Measurements from ENCODE around the gene TEAD3.
A peak's percentile ranks its signal among the peaks of the same experiment; 100 is the strongest.

Gene TEAD3

DNA sequence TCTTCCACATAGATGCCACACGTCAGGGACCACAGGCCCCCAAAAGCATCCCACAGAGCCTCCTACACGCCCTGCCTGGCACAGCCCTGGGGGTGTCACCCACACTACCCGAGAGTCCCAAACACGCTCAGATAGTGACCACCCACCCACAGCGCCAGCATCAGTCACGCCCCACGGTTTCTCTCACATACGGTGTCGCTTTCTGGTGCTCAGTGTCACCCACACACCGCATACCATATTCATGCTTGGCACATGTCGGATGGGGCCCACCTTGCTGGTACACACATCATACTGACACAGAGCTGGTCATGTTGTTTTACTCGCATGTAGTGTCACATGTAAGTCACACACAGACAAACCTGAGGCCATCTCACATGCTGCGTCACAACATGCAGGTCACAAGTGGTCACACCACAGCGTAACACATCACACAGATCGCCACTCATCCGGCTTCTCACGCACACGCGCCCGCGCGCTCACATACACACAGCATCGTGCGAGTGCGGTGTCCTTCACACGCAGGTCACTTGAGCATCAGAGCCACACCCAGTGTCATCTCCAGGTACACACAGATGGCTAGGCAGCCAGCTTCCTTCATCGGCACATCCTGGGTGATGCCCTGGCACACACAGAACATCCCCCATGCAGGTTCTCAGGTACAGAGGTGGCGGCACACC, 3.4 kb downstream of the TEAD3 start:
- H3K27ac Mint-ChIP-seq = peak overlapping the region in 1 of 2 donors; percentile 3

DNA sequence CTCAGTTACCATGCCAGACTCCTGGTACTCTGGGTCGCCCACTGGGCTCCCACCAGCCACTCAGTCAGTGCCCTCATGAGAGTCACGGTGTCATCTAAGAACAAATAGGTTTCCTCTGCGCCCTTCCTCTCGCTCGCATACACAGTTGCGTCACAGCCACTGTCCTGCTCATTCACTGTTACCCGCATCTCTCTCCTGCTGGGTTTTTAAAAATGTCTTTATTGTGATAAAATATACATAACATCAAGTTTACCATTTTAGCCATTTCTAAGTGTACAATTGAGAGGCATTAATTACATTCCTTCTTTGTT, 4.0 kb downstream of the TEAD3 start:
- DNase-seq = no peak
- Mint-ChIP-seq H3K27ac (peak overlapping the region in 1 of 2 donors; percentile 4), H3K9me3 (no peaks in the 10 kb centered on the region), H3K27me3 (no peaks in the 10 kb centered on the region), H3K36me3 (ENCODE audit: insufficient read depth) (no peaks in the 10 kb centered on the region), H3K4me1 (ENCODE audit: low read depth in 2 of 2) (peaks cover 14 to 15% of the 10 kb centered on the region in 2 donors), H3K4me3 (no peak overlapping the region)
- no peak for ATAC-seq (replicated peaks)

More for the DNA sequence above, 3.4 kb downstream of the TEAD3 start:
- no peaks in the 10 kb centered on the region for H3K9me3 Mint-ChIP-seq
- no peaks in the 10 kb centered on the region for H3K36me3 Mint-ChIP-seq (ENCODE audit: insufficient read depth)
- no peak overlapping the region for H3K4me3 Mint-ChIP-seq
- ATAC-seq (replicated peaks) (peak; percentile 6), DNase-seq (peak in 1 of 3 experiments; percentile 15)
- H3K27me3 Mint-ChIP-seq = peaks cover under 1 to 4% of the 10 kb centered on the region in 2 donors
- peaks cover 13 to 18% of the 10 kb centered on the region in 2 donors for H3K4me1 Mint-ChIP-seq (ENCODE audit: low read depth in 2 of 2)

DNA sequence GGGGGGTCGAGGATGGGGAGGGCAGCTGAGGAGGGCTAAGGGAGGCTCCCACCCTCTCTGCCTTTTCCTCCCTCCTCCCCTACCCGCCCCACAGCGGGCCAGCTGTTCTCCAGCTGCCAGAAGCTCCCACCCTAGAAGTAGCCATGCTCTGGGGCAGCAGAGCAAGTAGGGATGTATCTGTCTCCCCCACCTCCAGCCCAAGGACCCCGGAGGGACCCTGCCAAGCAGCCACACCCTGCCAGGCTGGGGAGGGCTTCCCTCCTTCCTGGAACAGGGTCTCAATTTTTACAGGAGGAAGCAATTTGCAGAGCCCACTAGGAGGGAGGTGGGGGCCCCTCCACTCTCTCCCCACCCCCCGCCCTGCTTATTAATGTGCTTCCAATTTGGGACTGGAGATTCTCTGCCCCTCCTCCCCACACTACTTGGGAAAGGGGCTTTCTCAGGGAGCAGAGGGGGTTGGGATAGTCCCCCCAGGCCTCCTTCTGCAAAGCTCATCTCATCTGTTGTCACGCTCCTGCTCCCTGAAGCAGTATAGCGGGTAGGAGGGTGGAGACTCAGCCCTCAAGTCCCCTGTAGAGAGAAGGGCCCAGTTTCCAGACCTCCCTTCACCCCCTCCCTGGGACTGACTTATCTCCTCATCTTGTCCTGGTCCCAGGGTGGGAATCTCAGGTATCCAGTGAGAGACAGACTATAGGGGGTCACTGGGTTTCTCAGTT, 4.5 kb downstream of the TEAD3 start:
- Mint-ChIP-seq H3K36me3 (ENCODE audit: insufficient read depth) (no peaks in the 10 kb centered on the region), H3K4me3 (no peak overlapping the region), H3K4me1 (ENCODE audit: low read depth in 2 of 2) (peaks cover 17 to 20% of the 10 kb centered on the region in 2 donors), H3K27me3 (no peaks in the 10 kb centered on the region), H3K9me3 (no peaks in the 10 kb centered on the region), H3K27ac (peak overlapping the region in 1 of 2 donors; percentile 4)
- ATAC-seq (replicated peaks) (no peak), DNase-seq (no peak)

DNA sequence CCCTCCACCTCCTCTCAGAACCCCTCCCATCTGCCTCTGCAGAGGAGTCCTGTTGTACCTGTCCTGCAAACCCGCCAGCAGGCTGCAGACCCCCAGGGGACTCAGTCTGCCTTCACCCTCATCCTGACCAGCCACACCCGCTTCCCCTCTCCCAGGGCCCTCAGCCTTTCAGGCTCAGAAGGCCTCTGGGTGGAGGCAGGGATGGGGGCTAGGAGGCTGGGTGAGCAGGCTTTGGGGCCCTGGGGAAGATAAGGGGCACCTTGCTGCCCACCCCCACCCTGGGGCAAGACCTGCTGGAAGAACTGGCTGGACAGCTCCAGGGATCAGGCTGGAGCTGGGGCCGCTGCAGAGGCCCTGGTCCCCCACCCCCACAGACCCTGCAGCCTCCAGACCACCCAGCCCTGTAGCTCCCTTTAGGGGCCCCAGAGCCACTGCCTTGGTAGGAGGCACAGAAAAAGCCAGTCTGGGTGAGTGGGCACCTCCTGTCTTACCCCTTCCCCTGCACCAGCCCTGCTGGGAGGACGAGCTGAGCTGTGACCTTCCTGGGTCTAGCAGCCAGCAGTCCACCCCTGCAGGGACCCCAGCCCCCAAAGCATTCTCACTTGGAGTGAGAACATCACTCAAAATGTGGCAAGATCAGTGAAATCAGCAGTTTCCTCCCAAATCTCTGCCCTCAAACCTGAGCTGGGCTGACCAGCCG, 5.2 kb downstream of the TEAD3 start:
- DNase-seq (no peak), ATAC-seq (replicated peaks) (no peak)
- H3K4me3 Mint-ChIP-seq = no peak overlapping the region
- no peaks in the 10 kb centered on the region for H3K27me3 Mint-ChIP-seq
- H3K27ac Mint-ChIP-seq = no peak overlapping the region
- no peaks in the 10 kb centered on the region for H3K9me3 Mint-ChIP-seq
- peaks cover 17 to 20% of the 10 kb centered on the region in 2 donors for H3K4me1 Mint-ChIP-seq (ENCODE audit: low read depth in 2 of 2)
- H3K36me3 Mint-ChIP-seq (ENCODE audit: insufficient read depth) = no peaks in the 10 kb centered on the region

DNA sequence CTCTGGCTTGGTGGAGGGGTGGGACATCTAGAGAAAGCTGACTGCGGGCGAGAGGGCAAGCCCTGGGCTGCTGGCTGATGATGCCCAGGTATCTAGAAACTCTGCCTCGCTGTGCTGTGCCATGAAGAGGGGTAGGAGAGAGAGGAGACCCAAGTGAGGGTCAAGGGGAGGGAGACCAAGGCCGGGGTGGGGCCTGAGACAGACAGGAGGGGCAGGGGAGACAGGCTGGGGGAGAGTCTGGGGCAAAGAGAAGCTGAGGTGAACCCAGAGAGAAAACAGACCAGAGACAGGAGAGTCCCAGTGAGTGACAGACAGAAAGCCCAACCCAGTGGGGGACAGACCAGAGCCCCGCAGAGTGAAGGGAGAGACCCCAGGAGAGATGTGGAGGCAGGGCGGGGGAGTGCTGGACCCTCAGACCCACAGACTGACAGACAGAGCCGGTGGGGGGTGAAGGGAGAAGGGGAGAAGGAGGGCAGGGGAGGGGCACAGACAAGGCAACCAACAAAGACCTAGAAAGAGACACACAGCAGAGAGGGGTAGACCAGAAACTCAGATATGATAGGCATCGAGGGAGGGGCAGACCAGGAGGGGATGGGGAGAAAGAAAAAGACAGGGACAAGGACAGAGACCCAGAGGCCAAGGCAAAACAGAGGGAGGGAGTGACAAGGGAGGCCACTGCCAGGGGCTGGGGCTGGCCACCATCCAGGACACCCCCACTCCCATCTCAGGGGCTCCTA, 5.9 kb downstream of the TEAD3 start:
- Mint-ChIP-seq H3K4me3 (no peak overlapping the region), H3K27me3 (no peaks in the 10 kb centered on the region), H3K9me3 (no peaks in the 10 kb centered on the region), H3K27ac (peak overlapping the region in 1 of 2 donors; percentile 83), H3K36me3 (ENCODE audit: insufficient read depth) (no peaks in the 10 kb centered on the region), H3K4me1 (ENCODE audit: low read depth in 2 of 2) (peaks cover 17 to 20% of the 10 kb centered on the region in 2 donors)
- DNase-seq (no peak), ATAC-seq (replicated peaks) (no peak)

DNA sequence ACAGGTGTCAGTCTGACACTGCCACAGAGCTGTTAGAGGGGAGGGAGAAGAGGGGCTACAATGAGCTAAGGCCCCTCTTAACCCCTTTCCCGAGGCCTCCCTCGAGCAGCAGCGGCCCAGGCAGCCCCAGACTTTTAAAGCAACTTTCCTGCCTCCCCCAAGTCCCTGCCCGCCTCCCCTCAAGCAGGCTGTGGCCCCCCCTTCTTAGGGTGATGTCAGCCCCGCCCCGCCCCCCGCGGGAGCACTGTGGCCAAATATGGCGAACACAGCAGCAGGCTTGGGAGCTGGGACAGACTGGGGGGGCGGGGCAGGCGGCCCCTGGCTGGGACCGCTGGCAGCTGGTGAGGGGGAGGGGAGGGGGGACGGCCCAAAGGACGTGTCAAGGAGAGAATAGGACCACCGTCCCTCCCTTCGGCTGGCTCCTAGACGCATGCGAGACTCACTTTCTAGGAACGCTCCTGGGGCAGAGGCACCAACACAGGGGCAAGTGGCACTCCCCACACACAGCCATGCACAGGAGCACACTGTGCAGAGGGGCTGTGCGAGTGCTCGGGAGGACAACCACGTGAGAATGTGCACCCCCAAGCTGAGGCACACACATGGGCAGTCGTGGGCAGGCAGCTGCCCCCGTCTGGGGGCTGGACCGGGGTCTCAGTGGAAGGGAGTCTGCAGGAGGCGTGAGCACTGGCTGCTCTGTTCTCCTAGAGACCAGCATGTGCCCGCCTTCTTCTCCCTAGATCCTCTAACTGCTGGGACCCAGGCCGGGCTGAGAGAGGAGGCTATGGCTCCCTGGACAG, 6.7 kb downstream of the TEAD3 start:
- peak overlapping the region in 1 of 2 donors; percentile 83 for H3K27ac Mint-ChIP-seq
- no peaks in the 10 kb centered on the region for H3K9me3 Mint-ChIP-seq
- no peaks in the 10 kb centered on the region for H3K27me3 Mint-ChIP-seq
- H3K4me3 Mint-ChIP-seq = no peak overlapping the region
- no peaks in the 10 kb centered on the region for H3K36me3 Mint-ChIP-seq (ENCODE audit: insufficient read depth)
- ATAC-seq (replicated peaks) = no peak
- no peak for DNase-seq
- peaks cover 17 to 20% of the 10 kb centered on the region in 2 donors for H3K4me1 Mint-ChIP-seq (ENCODE audit: low read depth in 2 of 2)

GRCh38 chr6:35489066-35489465, 7.8 kb downstream of the TEAD3 start:
- H3K36me3 Mint-ChIP-seq (ENCODE audit: insufficient read depth) = no peaks in the 10 kb centered on the region
- no peak overlapping the region for H3K27ac Mint-ChIP-seq
- ATAC-seq (replicated peaks) = no peak
- no peak for DNase-seq
- no peak overlapping the region for H3K4me3 Mint-ChIP-seq
- no peaks in the 10 kb centered on the region for H3K27me3 Mint-ChIP-seq
- peaks cover 16 to 19% of the 10 kb centered on the region in 2 donors for H3K4me1 Mint-ChIP-seq (ENCODE audit: low read depth in 2 of 2)
- no peaks in the 10 kb centered on the region for H3K9me3 Mint-ChIP-seq

DNA sequence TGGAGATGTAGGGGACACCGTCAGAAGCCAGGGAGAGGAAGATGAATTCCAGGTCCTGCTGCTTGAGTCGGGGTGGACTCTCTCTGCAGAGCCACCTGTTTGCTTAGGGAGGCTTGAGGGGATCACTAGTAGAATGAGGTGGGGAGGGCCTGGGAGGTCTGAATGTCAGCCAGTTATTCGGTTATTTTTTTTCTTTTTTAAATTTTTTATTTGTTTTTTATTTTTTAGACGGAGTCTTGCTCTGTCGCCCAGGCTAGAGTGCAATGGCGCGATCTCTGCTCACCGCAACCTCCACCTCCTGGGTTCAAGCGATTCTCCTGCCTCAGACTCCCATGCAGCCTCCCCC, 8.4 kb downstream of the TEAD3 start:
- H3K36me3 Mint-ChIP-seq (ENCODE audit: insufficient read depth) = no peaks in the 10 kb centered on the region
- no peak overlapping the region for H3K4me3 Mint-ChIP-seq
- H3K27ac Mint-ChIP-seq = peak overlapping the region in 1 of 2 donors; percentile 64
- no peaks in the 10 kb centered on the region for H3K27me3 Mint-ChIP-seq
- ATAC-seq (replicated peaks) (no peak), DNase-seq (no peak)
- no peaks in the 10 kb centered on the region for H3K9me3 Mint-ChIP-seq
- H3K4me1 Mint-ChIP-seq (ENCODE audit: low read depth in 2 of 2) = peaks cover 14 to 16% of the 10 kb centered on the region in 2 donors

GRCh38 chr6:35487658-35488516, 9.0 kb downstream of the TEAD3 start:
- H3K27ac Mint-ChIP-seq = peak overlapping the region in 1 of 2 donors; percentile 64
- peaks cover 10 to 12% of the 10 kb centered on the region in 2 donors for H3K4me1 Mint-ChIP-seq (ENCODE audit: low read depth in 2 of 2)
- DNase-seq = no peak
- no peaks in the 10 kb centered on the region for H3K27me3 Mint-ChIP-seq
- no peaks in the 10 kb centered on the region for H3K9me3 Mint-ChIP-seq
- ATAC-seq (replicated peaks) = no peak
- H3K36me3 Mint-ChIP-seq (ENCODE audit: insufficient read depth) = no peaks in the 10 kb centered on the region
- no peak overlapping the region for H3K4me3 Mint-ChIP-seq

DNA sequence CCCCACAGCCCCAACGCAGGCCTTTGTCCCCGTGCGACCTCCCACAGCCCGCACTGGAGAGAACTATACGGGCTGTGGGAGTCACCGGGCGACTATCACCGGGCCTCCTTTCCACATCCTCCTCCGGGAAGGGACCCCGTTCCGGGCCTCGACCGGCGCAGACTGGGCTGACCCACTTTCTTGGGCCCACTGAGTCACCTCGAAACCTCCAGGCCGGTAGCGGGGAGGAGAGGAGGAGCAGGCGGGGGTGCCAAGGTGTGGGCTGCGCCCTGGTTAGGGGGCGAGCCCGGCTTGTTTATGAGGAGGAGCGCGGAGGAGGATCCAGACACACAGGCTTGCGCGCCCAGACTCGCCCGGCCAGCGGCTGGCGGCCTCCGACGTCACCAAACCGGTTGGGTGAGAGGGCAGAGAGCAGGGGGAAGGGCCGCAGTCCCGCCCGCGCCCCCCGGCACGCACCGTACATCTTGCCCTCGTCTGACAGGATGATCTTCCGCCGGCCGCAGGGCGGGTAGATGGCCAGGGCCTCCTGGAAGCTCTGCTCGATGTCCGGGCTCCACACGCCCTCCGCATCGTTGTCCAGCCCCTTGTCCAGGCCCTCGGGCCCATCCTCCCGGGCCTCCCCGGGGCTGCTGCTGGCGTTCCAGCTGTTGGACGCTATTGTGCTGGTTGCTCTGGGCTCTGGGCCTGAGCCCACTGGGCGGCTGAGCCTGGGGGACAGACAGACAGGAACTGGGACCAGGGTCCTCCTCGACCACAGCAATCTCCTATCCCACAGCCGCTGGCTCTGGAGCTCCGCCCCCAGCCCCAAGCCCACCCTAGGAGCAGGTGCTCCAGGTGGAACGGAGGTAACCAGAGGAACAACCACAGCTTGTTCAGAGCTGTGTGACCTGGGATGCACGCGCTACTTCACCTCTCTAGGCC, 10.6 kb downstream of the TEAD3 start:
- H3K9me3 Mint-ChIP-seq = no peaks in the 10 kb centered on the region

GRCh38 chr6:35485402-35485877, 11.4 kb downstream of the TEAD3 start:
- Mint-ChIP-seq H3K36me3 (ENCODE audit: insufficient read depth) (no peaks in the 10 kb centered on the region), H3K4me1 (ENCODE audit: low read depth in 2 of 2) (peaks cover 5 to 7% of the 10 kb centered on the region in 2 donors), H3K27me3 (no peaks in the 10 kb centered on the region), H3K9me3 (no peaks in the 10 kb centered on the region), H3K4me3 (no peak overlapping the region), H3K27ac (no peak overlapping the region)
- ATAC-seq (replicated peaks) (no peak), DNase-seq (no peak)

More for the DNA sequence above, 10.6 kb downstream of the TEAD3 start:
- Mint-ChIP-seq H3K4me1 (ENCODE audit: low read depth in 2 of 2) (peaks cover 7 to 12% of the 10 kb centered on the region in 2 donors), H3K36me3 (ENCODE audit: insufficient read depth) (no peaks in the 10 kb centered on the region), H3K27me3 (no peaks in the 10 kb centered on the region), H3K27ac (no peak overlapping the region), H3K4me3 (no peak overlapping the region)
- ATAC-seq (replicated peaks) (peak; percentile 33), DNase-seq (no peak)

Measured in effector memory CD8-positive, alpha-beta T cell (primary cell).